Stimulated activated CD4-positive, alpha-beta T cell treated with anti-CD3 and anti-CD28 coated beads, Interleukin-4, amount 100 ng/mL, for 24 hours (primary cell): ENCODE data around the gene SMAGP.
"Not testable (repeated sequence)": the region's sequence is repeated elsewhere in the genome, so short reads cannot be mapped to it uniquely, and the experiment has no call there.

ENCODE experiments used
- DNase-seq: peaks from one replicate; pipeline ENCODE4 v3.0.0-alpha.2; 2020

Gene SMAGP

DNA sequence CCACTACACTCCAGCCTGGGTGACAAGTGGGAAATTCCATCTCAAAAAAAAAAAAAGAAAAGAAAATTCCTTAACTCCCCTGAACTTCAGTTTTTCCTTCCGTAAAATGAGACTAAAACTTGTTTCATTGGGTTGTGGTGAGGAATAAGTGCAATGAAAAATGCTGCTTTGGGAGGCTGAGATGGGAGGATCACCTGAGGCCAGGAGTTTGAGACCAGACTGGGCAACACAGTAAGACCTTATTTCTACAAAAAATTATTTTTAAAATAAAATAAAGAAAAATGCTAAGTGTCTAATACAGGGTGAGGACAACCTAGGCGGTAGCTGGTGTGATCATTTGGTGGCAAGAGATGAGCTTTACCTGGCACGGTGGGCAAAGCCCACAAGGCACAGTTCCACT is 6.9 kb downstream of the SMAGP start:
- no peak for DNase-seq

DNA sequence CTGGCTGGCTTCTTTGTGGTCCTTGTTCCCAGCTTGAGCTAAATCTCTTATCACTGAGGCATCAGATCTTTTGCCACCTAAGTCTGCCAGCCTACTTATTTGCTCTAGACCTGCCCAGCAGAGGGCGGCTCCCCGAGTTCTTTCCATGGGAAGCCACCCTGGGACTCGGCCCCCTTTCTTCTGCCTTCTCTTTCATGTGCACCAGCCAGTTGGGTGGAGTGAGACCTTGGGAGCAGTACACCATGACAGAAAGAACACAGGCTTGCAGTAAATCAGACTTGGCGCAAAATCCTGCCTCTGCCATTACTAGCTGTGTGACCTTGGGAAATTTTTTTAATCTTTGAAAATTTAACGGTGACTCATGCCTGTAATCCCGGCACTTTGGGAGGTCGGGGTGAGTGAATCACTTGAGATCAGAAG is 7.4 kb downstream of the SMAGP start:
- no peak for DNase-seq

DNA sequence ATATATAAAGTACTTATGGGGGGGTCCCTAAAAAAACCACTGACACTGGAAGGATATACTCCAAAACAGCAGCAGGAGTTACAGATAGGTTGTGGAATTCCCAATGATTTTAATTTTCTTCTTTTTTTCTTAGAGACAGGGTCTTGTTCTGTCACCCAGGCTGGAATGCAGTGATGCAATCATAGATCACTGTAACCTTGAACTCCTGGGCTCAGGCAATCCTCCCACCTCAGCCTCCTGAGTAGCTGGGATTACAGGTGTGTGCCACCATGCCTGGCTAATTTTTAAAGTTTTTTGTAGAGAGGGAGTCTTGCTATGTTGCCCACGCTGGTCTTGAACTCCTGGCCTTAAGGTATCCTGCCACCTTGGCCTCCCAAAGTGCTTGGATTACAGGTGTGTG is 10.6 kb downstream of the SMAGP start:
- DNase-seq = not testable (repeated sequence)

DNA sequence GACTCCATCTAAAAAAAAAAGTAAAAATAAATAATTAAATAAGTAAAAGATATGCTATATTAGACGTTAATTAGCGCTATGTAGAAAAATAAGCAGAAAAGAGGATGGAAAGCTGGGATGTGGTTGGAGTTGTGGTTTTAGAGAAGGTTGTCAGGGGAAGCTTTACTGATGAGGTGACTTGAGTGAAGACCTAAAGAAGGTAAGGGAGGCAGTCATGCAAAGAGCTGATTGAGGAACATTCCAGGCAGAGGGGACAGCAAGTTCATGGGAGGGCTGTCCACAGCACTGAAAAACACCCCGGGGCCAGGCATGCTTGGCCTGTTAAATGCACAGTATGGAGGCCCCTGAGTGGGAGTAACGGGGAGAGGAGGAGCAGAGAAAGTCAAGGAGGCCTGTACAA is 15.7 kb downstream of the SMAGP start:
- DNase-seq = no peak

- DNase-seq = no peak
These were observed 16.9 kb downstream of the SMAGP start for GRCh38 chr12:51253276-51253675.

DNA sequence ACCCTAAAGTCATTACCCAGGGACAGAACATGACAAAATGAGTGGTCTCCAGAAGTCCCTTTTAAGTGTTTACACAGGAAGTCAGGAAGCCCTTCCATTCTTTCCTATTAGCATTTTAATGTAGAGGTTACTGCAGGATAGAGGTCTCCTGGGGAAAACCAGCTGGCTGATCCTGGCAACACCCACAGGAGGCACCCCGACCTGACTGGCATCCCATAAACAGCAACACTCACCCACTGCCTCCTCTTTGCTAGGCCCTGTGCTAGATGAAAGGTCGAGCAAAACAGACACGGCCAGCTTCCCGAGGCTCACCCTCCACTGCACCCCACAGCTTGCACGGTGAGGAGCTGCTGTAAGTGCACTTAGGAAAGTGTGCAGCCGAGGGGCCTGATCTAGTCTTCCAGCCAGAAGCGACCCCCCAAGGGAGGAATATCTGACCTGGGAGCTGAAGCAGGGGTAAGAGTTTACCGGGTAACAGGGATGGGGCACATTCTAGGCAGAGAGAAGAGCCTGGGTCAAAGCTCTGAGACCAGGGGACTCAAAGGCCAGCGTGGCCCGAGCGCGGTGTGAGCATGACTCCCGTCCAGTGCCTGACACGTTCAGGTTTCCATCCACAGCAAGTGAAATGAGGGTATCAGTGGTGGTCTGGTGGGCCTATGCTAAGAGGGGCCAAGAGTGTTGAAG is 22.6 kb downstream of the SMAGP start:
- DNase-seq = no peak

GRCh38 chr12:51246254-51246853 is 23.9 kb downstream of the SMAGP start:
- peak; percentile 30 for DNase-seq

GRCh38 chr12:51245476-51246253 is 24.6 kb downstream of the SMAGP start:
- DNase-seq = no peak

DNA sequence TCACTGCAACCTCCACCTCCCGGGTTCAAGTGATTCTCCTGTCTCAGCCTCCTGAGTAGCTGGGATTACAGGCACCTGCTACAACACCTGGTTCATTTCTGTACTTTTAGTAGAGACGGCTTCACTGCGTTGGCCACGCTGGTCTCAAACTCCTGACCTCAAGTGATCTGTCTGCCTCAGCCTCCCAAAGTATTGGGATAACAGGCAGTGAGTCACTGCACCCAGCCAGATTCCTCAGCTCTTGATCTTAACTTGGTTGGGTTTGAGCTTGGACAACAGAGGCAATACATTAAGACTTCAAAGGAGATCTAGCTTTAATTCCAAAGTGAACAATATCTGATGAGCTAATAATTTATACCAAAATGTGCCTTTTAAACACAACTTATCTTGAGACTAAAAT is 25.9 kb downstream of the SMAGP start:
- DNase-seq = no peak

DNA sequence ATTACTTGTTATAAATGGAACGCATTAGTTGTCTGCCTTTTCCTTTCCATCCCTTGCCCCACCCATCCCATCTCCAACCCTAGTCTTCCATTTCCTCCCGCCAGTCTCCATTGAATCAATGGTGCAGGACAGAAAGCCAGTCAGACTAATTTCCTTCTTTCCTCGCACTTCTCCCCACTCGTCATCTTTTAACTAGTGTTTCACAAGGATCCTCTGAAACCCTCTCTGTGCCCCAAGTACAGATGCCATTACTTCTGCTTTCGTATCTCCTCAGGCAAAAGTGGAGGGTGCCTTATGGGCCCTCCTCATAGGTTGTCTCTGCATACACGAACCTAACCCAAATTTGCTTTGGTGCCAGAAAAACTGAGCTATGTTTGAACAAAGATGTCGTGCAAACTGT is 27.3 kb downstream of the SMAGP start:
- DNase-seq = no peak

DNA sequence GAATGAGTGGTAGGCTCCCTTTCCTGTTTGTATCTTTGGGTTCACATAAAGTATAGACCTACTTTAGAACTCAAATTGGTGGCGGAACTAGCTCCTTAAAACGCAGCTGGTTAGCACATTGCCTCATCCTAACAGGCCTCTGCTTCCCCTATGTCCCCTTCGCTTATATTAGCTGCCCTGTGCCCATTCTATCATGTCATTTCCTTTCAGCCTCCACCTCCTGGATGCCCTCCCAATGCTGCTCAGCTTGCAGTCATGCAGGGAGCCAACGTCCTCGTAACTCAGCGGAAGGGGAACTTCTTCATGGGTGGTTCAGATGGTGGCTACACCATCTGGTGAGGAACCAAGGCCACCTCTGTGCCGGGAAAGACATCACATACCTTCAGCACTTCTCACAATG is 28.1 kb downstream of the SMAGP start:
- DNase-seq = no peak

DNA sequence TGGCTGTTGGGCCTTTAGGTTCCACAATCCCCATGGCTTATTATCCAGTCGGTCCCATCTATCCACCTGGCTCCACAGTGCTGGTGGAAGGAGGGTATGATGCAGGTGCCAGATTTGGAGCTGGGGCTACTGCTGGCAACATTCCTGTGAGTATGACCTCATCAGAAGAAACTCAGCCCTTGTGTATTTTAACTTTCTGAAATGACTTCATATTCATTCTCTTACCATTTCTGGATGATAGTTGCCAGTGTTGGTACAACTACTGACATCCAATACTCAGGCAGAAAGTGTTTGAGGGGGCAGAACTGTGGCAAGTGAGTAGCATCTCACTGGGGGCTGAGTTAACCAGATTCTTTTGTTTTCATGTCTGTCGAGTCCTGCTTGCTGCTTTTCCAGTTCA is 29.2 kb downstream of the SMAGP start:
- no peak for DNase-seq

DNA sequence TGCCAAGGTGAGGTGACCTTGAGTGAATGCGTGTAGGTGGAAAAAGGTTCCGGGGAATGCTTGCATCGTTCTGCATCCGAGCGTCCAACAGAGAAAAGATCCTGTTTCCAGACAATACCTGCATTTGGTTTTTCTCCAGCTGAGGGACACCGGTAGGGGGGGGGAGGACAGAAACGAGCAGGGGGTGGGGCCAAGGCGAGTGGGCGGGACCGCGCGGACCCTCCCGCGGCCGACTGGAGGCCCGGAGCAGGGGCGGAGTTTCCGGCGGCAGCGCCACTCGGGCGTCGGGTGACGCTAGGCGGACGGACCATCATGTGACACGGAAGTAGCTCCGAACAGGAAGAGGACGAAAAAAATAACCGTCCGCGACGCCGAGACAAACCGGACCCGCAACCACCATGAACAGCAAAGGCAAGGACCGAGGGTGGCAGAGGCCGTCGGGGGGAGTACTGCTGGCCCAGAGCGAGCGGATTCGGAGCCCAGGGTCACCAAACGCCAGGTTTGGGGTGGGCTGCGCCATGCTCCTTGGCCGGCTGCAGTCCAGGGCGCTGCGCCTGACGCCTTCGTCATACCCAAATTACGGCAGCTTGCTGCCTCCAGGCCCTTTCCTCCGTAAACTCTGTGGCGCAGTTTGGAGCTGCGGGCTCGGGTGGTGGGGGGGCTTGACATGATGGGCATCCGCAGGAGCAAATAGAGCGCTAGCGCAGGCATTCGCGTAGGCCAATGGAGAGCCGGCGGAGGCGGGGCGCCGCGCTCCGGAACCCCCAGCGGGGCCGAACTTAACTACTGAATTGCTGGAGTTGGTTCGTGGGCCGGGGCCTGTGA is 31.5 kb downstream of the SMAGP start, which contains the start of gene DAZAP2:
Gene DAZAP2, plus strand, starts transcription at position 317 of the 825 bp plus-strand sequence. Its CDS starts 82 bp downstream, at position 399.
- peak; percentile 94 for DNase-seq

DNA sequence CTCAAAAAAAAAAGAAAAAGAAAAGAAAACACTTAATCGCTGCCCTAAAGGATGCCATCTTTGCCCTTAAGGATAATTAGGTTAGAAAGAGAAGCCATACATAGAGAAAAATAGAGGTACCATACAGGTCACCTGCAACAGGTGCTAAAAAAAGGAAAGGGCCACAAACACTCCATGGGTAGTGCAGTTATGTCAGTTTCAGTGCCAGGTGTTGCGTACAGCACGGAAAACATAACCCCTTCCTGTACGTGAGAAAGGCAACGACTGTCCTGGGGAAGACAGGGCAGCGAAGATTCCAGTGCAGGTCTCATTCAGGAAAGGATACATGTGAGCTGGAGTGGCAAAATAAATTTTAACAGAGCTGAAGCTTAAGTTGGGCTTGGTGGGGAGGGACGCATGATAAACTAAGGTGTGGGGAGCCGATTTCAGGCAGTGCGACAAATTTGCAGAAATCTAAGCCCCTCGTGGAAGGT is 32.1 kb downstream of the SMAGP start:
- DNase-seq = no peak

DNA sequence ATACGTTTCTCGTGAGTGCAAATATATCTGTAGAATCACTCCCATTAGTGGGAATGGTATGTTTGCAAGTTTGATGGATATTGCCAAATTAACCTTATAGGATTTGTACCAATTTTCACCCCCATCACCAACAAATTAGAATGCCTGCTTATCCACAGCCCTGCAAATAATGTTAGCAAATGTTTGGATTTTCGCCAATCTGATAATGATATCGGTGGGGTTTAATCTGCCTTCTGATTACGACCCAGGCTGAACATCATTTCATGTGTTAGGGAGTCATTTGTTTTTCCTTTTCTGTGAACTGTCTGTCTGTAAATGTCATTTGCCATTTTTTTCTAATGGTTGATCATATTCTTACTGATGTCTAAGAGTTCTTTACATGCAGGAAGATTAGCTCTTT is 35.7 kb downstream of the SMAGP start:
- DNase-seq = no peak

DNA sequence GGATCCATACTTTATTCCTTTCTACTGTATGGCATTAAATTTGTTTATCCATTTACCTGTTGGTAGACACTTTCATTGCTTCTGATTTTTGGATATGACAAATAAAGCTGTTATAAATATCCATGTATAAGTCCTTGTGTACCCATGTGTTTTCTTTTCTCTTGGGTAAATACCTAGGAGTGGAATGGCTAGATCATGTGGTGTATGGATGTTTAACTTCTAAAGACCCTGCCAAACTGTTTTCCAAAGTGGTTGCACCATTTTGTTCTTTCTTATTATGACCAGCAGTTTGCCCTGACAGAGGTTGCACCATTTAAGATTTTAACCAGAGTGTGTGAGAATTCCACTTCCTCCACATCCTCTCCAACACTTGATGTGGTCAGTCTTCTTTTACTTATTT is 37.6 kb downstream of the SMAGP start:
- no peak for DNase-seq

- no peak for DNase-seq
These were observed 41.0 kb downstream of the SMAGP start for GRCh38 chr12:51229116-51229809.

DNA sequence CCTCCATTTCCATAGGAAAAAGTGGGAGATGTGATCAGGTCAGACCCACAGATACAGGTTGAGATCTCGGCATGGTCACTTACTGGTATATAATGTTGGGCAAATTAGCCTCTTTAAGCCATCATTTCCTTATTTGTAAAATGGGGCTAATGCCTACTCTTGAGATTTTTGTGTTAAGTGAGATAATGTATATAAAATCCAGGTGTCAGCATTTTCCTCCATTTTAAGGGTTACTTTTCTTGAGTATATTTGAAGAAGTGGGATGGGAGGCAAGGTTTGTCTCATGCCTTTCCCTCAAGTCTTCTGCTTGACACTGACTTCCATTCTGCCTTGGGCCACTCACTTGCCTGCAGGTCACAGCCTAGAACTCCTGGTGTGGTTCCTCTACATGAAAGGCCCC is 42.3 kb downstream of the SMAGP start:
- no peak for DNase-seq

GRCh38 chr12:51227112-51227511 is 43.1 kb downstream of the SMAGP start:
- not testable (repeated sequence) for DNase-seq

- no peak for DNase-seq
These were observed 44.4 kb downstream of the SMAGP start for GRCh38 chr12:51225771-51226170.

DNA sequence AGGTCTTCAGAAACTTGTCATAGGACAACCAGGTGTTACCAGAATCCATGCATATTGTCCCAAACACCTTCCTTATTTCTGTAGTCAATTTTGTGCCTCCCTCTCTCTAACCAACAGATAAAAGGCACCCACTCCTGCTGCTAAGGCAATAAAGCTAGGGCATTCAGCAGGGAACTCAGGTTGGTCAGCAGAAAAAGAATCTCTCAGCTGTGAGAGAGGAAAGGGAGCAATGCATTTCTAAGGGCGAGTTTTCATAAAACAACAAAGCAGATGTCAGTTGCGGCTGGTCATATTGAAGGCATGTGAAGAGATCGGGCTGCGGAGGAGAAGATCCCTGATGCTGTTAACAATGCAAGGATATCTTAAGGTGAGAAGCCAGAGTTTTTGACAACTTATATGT is 45.0 kb downstream of the SMAGP start:
- DNase-seq = no peak

DNA sequence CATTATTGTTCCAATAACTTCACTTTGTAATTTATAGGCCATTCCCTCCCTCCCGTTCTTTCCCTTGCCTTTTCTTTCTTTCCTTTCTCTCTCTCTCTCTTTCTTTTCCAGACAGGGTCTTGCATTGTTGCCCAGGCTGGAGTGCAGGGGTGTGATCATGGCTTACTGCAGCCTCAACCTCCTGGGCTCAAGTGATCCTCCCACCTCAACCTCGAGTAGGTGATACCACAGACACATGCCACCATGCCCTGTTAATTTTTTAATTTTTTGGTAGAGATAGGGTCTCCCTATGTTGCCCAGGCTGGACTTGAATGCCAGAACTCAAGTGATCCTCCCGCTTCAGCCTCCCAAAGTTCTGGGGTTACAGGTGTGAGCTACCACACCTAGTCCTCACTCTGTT is 45.6 kb downstream of the SMAGP start:
- no peak for DNase-seq
